PC-3 (cell line): Measurements from ENCODE around the gene CYP27C1. TPM values are rescaled to one million over a fixed set of nuclear protein-coding genes. Genes with fewer than 3 reads are reported as not detected.

Source experiments
- ATAC-seq: fragments of 200-7000 bp; cut with Tn5 transposase; 2 replicates; pipeline ENCODE4 v1.9.1; 2020; ENCODE audit warnings: mild to moderate bottlenecking, moderate library complexity
- BruUV-seq: library from RNA; stranded (reverse); fragments of 400-500 nt; replicated peaks from 2 replicates; lab custom pipeline; 2021; lab: Mats Ljungman, UMichigan
- CTCF ChIA-PET: fragments of 300-600 bp; sonication (Branson Sonifier 250); formaldehyde crosslinking; loops from one replicate; lab custom pipeline; 2022; ENCODE audit warnings: antibody characterized with exemption; lab: Charles Lee
- POLR2A ChIA-PET: fragments of 300-600 bp; sonication (Branson Sonifier 250); formaldehyde crosslinking; loops from one replicate; lab custom pipeline; 2022; ENCODE audit warnings: antibody characterized with exemption; ENCODE audit not compliant: unreplicated experiment; lab: Charles Lee
- DNase-seq: peaks from one replicate; pipeline ENCODE4 v3.0.0-alpha.2; 2015
- H2AFZ ChIP-seq: fragments of 300-600 bp; sonication (generic); 2 replicates; pipeline ENCODE4 v1.6.0; 2016; ENCODE audit warnings: antibody characterized with exemption, low read length
- H3F3A ChIP-seq: fragments of 300-600 bp; sonication (generic); one replicate; pipeline ENCODE4 v1.6.0; 2017; ENCODE audit warnings: antibody characterized with exemption, low read length, control low read depth, mild to moderate bottlenecking; ENCODE audit not compliant: unreplicated experiment
- H3K27ac ChIP-seq: fragments of 300-600 bp; sonication (generic); 2 replicates; pipeline ENCODE4 v1.5.1; 2016; ENCODE audit warnings: mild to moderate bottlenecking, low read length
- H3K27me3 ChIP-seq: fragments of 300-600 bp; sonication (generic); 2 replicates; pipeline ENCODE4 v1.6.1; 2016; ENCODE audit warnings: low read length, mixed read lengths
- H3K36me3 ChIP-seq: fragments of 300-600 bp; sonication (generic); 2 replicates; pipeline ENCODE4 v1.6.1; 2016; ENCODE audit warnings: low read depth, mixed run types, low read length, mixed read lengths
- H3K4me1 ChIP-seq: fragments of 300-600 bp; sonication (generic); 2 replicates; pipeline ENCODE4 v1.5.1; 2016; ENCODE audit warnings: low read length; ENCODE audit not compliant: insufficient read depth
- H3K4me2 ChIP-seq: fragments of 300-600 bp; sonication (generic); 2 replicates; pipeline ENCODE4 v1.6.0; 2016; ENCODE audit warnings: low read length
- H3K4me3 ChIP-seq: fragments of 300-600 bp; sonication (generic); 2 replicates; pipeline ENCODE4 v1.5.1; 2016; ENCODE audit warnings: mild to moderate bottlenecking, low read length, mixed read lengths
- H3K79me2 ChIP-seq: fragments of 300-600 bp; sonication (generic); 2 replicates; pipeline ENCODE4 v1.6.1; 2017; ENCODE audit warnings: low read length, mixed read lengths
- H3K9ac ChIP-seq: fragments of 300-600 bp; sonication (generic); 2 replicates; pipeline ENCODE4 v1.6.0; 2016; ENCODE audit warnings: mild to moderate bottlenecking, low read length
- H3K9me2 ChIP-seq: fragments of 300-600 bp; sonication (generic); replicated peaks from 2 replicates; pipeline ENCODE4 v1.6.1; 2016; ENCODE audit warnings: mixed run types, low read length, mixed read lengths
- H3K9me3 ChIP-seq: fragments of 300-600 bp; sonication (generic); 2 replicates; pipeline ENCODE4 v1.6.1; 2016; ENCODE audit warnings: low read length, mixed read lengths
- H4K20me1 ChIP-seq: fragments of 300-600 bp; sonication (generic); 2 replicates; pipeline ENCODE4 v1.6.1; 2016; ENCODE audit warnings: low read length, mixed read lengths
- EZH2 ChIP-seq: fragments of 300-600 bp; sonication (generic); IDR thresholded peaks from one replicate; pipeline ENCODE4 v1.6.1; 2017; ENCODE audit warnings: antibody characterized with exemption, mild to moderate bottlenecking, low read length; ENCODE audit not compliant: unreplicated experiment
- EZH2phosphoT487 ChIP-seq: fragments of 300-600 bp; sonication (generic); IDR thresholded peaks from 2 replicates; pipeline ENCODE4 v1.6.1; 2018; ENCODE audit warnings: mild to moderate bottlenecking, antibody characterized with exemption, low read length, borderline replicate concordance
- intact Hi-C: fragments of 100-400 bp; cut with micrococcal nuclease; formaldehyde crosslinking; loops from 2 replicates; pipeline ENCODE4 v1.9.0; 2023
- total RNA-seq: library from RNA; depleted of rRNA; stranded (reverse); fragments of >200 nt; gene quantifications from 2 replicates; pipeline ENCODE4 v1.2.3, GENCODE V29; 2014
- TF ChIP-seq, protein P1 (sequence below): fragments of 300-600 bp; sonication (generic); conservative IDR thresholded peaks from 2 replicates; pipeline ENCODE4 v1.5.1; 2017; ENCODE audit warnings: antibody characterized with exemption, low read depth, mild to moderate bottlenecking, low read length

Gene CYP27C1
- total RNA-seq, 1 experiment from 2014 or later: 0.36 TPM

DNA sequence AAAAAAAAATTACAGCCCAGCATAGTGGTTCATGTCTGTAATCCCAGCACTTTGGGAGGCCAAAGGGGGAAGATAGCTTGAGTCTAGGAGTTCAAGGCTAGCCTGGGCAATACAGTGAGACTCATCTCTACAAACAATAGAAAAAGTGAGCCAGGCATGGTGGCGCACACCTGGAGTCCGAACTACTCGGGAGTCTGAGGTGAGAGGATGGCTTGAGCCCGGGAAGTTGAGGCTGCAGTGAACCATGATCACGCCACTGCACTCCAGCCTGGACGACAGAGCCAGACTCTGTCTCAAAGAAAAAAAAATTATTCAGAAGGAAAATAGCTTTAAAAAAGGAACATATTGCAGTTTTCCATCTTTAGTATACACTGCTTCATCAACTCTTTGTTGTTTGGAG lies 47.8 kb downstream of the CYP27C1 start:
- H3K4me3 ChIP-seq: no peak overlapping the region
- CTCF ChIA-PET: interaction anchor here (0.6 kb wide), 1 partner anchor 82 kb away, joined by 8 read pairs; no protein-coding TSS in a partner anchor
- no peak overlapping the region for H3K9ac ChIP-seq
- H3K79me2 ChIP-seq: no peaks in the 10 kb centered on the region
- BruUV-seq: no TSS peak
- H3K9me3 ChIP-seq: no peaks in the 10 kb centered on the region
- H3K9me2 ChIP-seq: no peaks in the 10 kb centered on the region
- TF ChIP-seq, protein P1, sequence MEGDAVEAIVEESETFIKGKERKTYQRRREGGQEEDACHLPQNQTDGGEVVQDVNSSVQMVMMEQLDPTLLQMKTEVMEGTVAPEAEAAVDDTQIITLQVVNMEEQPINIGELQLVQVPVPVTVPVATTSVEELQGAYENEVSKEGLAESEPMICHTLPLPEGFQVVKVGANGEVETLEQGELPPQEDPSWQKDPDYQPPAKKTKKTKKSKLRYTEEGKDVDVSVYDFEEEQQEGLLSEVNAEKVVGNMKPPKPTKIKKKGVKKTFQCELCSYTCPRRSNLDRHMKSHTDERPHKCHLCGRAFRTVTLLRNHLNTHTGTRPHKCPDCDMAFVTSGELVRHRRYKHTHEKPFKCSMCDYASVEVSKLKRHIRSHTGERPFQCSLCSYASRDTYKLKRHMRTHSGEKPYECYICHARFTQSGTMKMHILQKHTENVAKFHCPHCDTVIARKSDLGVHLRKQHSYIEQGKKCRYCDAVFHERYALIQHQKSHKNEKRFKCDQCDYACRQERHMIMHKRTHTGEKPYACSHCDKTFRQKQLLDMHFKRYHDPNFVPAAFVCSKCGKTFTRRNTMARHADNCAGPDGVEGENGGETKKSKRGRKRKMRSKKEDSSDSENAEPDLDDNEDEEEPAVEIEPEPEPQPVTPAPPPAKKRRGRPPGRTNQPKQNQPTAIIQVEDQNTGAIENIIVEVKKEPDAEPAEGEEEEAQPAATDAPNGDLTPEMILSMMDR: no peak
- no peak for TF ChIP-seq EZH2phosphoT487
- no peak for TF ChIP-seq EZH2
- H4K20me1 ChIP-seq: no peaks in the 10 kb centered on the region
- H3K27ac ChIP-seq: peak overlapping the region; percentile 16; the same call in 1 of the 2 replicates
- POLR2A ChIA-PET: no interaction called here
- DNase-seq (no peak), ATAC-seq (no peak)
- H3K4me1 ChIP-seq: peaks cover 7% of the 10 kb centered on the region
- H3F3A ChIP-seq: no peaks in the 10 kb centered on the region
- no peak overlapping the region for H2AFZ ChIP-seq
- no peaks in the 10 kb centered on the region for H3K36me3 ChIP-seq
- no peak overlapping the region for H3K4me2 ChIP-seq
- H3K27me3 ChIP-seq: no peaks in the 10 kb centered on the region
- intact Hi-C loops: no loop called here

DNA sequence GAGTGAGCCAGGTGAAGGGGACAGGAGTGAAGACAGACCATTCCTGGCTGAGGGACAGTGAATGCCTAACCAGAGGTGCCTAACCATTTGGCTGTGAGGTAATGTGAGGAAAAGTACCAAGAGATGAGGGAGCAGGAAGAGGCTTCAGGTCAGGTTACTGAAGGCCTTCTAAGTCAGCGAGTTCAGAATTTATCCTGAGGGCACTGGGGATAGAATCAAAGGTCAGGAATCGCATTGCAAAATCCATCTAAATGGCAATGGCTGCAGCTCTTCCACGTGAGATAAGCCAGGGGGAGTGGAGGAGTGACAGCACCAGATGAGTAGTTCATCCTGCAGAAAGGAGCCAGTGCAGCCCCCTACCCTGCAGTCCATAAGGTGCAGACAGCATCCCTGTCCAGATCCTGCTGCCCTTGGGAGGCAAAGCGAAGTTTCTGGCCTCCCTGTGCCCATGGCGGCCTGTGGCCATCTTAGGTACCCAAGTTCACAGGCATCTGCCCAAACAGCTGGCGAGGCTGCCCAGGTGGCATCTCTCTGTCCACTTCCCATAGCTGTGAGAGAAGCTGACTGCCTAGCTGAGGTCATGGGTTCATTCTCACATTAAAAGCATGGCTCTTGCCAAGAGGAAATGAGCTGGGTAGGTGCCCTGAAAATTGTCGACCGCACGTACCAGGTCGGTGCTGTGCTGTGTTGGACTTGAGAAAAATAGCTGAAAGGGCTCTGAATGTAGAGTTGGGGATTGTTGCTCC lies 49.5 kb downstream of the CYP27C1 start:
- no peaks in the 10 kb centered on the region for H3K36me3 ChIP-seq
- POLR2A ChIA-PET: no interaction called here
- no peak overlapping the region for H3K4me2 ChIP-seq
- H4K20me1 ChIP-seq: no peaks in the 10 kb centered on the region
- H3K9me2 ChIP-seq: no peaks in the 10 kb centered on the region
- intact Hi-C loops: no loop called here
- H3K27me3 ChIP-seq: no peaks in the 10 kb centered on the region
- H3K9ac ChIP-seq: no peak overlapping the region
- CTCF ChIA-PET: no interaction called here
- no peaks in the 10 kb centered on the region for H3K9me3 ChIP-seq
- H3K4me3 ChIP-seq: no peak overlapping the region
- no peak overlapping the region for H2AFZ ChIP-seq
- no TSS peak for BruUV-seq
- no peak for ATAC-seq
- no peak overlapping the region for H3K27ac ChIP-seq
- H3F3A ChIP-seq: no peaks in the 10 kb centered on the region
- H3K79me2 ChIP-seq: no peaks in the 10 kb centered on the region
- DNase-seq: no peak
- TF ChIP-seq EZH2phosphoT487 (no peak), EZH2 (no peak)
- TF ChIP-seq, protein P1: no peak
- peaks cover 7% of the 10 kb centered on the region for H3K4me1 ChIP-seq

DNA sequence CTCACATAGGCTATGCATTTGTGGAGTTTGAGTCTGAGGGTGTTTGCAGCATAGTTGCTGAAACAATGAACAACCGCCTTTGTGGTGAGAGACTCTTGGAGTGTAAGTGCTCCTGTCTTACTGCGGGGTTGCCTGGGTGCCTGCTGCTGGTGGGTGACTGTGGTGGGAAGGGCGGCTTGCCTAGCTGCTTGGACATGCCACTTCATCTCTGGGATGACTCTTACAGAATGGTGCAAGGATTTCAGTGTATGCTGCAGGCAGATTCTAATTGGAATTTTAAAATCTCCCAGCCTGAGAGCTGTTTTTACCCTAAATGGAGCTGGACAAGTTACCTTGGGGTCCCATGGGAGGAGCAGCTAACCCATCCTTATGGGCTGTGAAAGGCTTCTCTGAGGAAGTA lies 50.1 kb downstream of the CYP27C1 start:
- Histone ChIP-seq H3K9me2 (no peaks in the 10 kb centered on the region), H3K9ac (no peak overlapping the region), H3K4me2 (no peak overlapping the region), H3K4me1 (peaks cover 7% of the 10 kb centered on the region), H3K4me3 (no peak overlapping the region), H3K27me3 (no peaks in the 10 kb centered on the region), H3F3A (no peaks in the 10 kb centered on the region), H3K9me3 (no peaks in the 10 kb centered on the region), H3K79me2 (no peaks in the 10 kb centered on the region), H3K36me3 (no peaks in the 10 kb centered on the region), H2AFZ (no peak overlapping the region), H4K20me1 (no peaks in the 10 kb centered on the region), H3K27ac (no peak overlapping the region)
- intact Hi-C loops: no loop called here
- ChIA-PET CTCF (no interaction called here), POLR2A (no interaction called here)
- DNase-seq (no peak), ATAC-seq (no peak)
- no TSS peak for BruUV-seq
- TF ChIP-seq EZH2phosphoT487 (no peak), EZH2 (no peak)
- TF ChIP-seq, protein P1: no peak
